ENCODE results near the gene CEBPA.
A peak's percentile ranks its signal among the peaks of the same experiment; 100 is the strongest.
"Not testable (repeated sequence)": the region's sequence is repeated elsewhere in the genome, so short reads cannot be mapped to it uniquely, and the experiment has no call there.

The CEBPA gene

DNA sequence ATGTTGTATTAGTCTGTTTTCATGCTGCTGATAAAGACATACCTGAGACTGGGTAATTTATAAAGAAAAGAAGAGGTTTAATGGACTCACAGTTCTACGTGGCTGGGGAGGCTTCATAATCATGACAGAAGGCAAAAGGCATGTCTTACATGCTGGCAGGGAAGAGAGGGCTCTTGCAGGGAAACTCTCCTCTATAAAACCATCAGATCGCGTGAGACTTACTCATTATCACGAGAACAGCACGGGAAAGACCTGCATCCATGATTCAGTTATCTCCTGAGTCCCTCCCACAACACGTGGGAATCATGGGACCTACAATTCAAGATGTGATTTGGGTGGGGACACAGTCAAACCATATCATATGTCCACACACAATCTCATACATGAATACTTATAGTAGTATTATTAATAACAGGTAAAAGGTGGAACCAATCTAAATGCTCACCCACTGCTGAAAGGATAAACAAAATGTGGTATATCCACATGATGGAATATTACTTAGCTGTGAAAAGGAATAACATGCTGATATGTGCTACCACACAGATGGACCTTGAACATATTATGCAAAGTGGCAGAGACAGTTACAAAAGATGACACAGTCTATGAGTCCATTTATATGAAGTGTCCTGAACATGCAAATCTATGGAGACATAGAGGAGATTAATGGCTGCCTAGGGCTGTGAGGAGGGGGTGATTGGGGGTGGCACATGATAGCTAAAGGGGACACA lies 20.9 kb upstream of the CEBPA start:
- DNase-seq, result no peak

DNA sequence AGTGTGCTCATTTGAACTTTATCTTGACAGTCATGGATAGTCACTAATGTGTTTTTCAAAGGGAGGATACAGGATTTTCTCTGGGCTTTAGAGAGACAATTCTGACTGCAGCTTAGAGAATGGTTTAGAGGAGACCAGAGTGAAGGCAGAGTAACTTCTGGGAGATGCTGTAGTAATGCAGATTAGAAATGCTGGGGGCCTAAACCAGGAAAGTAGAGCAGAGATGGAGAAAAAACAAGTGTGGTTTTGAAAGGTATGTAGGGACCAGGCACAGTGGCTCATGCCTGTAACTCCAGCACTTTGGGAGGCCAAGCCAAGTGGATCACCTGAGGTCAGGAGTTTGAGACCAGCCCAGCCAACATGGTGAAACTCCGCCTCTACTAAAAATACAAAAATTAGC lies 18.3 kb upstream of the CEBPA start:
- DNase-seq, result no peak

DNA sequence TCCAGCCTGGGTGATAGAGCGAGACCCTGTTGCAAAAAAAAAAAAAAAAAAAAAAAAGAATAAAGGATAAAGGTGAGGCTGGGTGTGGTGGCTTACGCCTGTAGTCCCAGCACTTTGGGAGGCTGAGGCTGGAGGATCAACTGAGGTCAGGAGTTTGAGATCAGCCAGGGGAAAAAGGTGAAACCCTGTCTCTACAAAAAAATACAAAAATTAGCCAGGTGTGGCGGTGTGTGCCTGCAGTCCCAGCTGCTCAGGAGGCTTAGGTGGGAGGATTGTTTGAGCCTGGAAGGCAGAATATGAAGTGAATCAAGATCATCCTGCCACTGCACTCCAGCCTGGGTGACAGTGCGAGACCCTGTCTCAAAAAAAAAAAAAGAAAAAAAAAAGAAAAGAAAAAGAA lies 15.7 kb upstream of the CEBPA start:
- DNase-seq, result not testable (repeated sequence)

DNA sequence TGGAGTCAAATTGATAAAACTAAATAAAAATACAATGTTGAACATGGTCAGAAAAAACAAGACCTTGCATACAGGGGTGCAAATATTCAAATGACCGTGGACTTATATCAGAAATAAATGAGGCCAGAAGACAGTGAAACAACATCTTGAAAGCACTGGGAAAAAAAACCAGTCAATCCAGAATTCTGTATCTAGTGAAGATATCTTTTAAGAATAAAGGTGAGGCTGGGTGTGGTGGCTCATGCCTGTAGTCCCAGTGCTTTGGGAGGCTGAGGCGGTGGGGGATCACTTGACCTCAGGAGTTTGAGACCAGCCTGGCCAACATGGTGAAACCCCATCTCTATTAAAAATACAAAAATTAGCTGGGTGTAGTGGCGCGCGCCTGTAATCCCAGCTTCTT lies 15.2 kb upstream of the CEBPA start:
- no peak for DNase-seq

DNA sequence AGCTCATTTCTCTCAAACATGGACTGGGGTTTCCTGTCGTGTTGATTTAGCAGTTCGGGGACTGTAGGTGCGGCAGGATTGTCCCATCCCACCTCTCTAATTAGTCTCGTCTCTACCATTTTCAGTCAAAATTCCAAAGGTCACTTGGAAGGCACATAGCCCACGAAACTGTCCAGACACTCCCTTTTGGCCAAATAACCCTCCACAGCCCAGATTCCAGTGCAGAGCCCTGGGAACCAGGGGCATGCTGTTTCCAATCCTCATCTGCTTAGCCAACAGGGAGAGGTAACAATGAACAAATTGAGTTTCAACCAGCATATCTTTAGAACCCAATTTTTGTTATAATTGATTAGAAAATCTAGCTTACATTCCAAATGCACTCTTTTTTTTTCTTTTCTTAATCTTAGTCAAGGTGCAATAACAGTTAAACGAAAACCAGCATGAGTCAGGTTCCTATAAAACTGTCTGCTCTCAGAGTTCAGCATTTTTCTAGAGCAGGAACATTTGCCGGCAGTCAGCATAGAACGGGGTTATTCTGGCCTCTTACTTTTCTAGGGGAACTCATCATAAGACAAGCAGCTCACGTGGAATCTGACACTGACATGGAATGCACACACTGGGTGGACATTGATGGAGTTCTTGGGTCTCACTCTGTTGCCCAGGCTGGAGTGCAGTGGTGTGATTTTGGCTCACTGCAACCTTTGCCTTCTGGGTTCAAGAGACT lies 14.4 kb upstream of the CEBPA start:
- no peak for DNase-seq

DNA sequence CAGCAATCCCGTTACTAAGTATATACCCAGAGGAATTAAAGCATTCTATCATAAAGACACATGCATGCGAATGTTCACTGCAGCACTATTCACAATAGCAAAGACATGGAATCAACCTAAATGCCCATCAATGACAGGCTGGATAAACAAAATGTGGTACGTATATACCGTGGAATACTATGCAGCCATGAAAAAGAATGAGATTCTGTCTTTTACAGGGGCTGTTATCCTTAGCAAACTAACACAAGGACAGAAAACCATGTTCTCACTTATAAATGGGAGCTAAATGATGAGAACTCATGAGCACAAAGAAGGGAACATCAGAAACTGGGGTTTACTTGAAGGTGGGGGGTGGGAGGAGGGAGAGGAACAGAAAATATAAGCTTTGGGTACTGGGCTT lies 10.5 kb upstream of the CEBPA start:
- not testable (repeated sequence) for DNase-seq

DNA sequence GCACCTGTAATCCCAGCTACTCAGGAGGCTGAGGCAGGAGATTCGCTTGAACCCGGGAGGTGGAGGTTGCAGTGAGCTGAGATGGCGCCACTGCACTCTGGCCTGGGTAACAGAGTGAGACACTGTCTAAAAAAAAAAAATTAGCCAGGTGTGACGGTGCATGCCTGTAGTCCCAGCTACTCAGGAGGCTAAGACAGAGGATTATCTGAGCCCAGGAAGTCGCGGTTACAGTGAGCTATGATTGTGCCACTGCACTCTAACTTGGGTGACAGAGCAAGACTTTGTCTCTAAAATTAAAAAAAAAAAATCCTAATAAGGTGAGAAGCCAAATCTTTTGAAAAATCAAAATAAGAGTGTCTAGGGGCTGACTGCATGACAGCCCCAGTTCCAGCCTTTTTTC lies 9.7 kb upstream of the CEBPA start:
- DNase-seq, result no peak

DNA sequence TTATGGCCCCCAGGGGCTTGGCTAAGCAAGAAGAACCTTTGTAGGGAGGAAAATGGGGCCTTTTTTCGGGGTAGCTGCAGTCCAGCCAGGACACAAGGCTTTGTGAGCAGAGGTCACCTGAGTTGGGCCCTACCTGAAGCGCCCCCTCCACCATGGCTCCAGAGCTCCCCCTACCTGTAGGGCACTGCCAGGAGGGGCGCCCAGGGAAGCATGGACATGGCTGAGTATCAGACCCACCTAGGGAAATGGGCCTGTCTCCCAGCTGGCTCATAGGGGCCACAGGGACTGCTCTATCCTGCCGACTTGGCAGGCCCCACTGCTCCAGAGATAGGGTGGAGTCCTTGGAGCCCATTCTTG lies 9.0 kb upstream of the CEBPA start:
- no peak for DNase-seq

DNA sequence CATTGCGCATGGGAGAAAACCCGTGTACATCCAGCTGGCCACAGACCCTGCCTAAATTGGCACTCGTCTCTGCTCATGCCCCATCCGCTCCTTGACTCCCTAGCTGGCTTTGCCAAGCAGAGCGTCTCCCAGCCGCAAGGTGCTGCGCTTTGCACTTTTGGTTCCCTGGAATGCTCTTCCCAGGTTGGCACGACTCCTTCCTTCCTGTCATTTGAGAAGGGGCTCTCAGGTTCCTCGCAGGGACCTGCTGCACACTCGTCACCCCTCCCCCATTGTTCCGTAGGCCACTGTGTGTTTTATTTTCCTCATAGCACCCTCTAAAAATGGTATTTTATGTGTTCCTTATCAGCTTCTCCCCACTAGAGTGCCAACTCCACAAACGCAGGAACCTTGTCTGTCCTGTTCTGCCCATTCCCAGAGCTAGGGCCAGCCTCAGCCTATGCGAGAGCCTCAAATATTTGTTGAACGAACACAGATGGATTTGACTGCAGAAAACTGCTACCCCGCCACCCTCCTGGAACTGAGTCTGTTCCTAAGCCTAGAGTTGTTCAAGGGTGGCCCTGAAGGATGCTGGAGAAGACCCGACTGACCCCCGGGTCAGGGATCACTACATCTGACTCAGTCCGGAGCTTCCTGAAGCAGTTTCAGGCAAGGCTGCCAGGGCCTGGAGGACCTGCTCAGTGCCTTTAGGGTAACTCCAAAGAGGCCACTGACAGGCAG lies 8.4 kb upstream of the CEBPA start:
- no peak for DNase-seq

DNA sequence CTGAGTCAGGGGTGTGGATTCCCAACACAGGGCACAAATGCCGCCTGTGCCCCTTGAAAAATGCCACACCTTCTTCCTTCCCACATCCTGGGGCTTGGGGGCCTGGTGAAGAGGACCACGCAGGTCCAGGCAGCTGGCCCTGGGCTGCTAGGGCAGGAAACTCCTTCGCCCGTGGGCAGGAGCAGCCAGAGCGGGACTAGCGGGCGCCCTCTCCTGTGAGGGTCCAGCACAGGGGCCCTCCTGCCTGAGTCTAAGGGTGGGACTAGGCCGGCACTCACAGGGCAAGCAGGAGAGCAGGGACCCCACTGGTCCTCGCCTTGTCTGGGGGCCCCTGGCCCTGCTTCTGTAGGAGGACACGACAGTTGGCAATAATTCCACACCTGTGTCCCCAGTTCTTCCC lies 7.5 kb upstream of the CEBPA start:
- DNase-seq, result no peak

DNA sequence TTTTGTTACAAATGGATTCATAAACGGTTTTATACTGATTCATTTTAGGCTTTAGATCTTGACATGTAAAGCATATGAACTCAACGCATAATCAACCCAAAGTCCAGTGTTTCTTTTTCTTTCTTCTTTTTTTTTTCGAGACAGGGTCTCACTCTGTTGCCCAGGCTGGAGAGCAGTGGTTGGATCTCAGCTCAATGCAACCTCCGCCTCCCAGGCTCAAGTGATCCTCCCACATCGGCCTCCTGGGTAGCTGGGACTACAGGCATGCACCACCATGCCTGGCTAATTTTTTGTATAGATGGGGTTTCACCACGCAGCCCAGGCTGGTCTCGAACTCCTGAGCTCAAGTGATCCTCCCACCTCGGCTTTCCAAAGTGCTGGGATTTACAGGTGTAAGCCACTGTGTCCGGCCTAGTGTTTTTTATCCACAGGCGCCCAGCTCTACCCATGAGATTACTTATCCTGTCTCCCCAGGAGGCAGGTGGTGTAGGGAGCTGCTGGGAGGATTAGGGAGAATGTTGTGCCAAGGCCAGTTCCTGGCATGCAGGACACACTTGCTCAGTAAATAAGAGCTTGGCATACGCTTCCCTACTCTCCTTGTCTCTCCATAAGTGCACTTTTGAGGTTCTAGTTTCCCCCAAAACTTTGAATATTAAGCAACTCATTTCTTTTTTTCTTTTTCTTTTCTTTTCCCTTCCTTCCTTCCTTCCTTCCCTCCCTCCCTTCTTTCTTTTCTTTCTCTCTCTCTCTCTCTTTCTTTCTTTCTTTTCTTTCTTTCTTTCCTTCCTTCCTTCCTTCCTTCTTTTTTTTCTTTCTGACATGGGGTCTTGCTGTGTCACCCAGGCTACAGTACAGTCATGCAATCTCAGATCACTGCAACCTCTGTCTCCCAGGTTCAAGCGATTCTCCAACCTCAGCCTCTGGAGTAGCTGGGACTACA lies 4.8 kb upstream of the CEBPA start:
- no peak for DNase-seq

DNA sequence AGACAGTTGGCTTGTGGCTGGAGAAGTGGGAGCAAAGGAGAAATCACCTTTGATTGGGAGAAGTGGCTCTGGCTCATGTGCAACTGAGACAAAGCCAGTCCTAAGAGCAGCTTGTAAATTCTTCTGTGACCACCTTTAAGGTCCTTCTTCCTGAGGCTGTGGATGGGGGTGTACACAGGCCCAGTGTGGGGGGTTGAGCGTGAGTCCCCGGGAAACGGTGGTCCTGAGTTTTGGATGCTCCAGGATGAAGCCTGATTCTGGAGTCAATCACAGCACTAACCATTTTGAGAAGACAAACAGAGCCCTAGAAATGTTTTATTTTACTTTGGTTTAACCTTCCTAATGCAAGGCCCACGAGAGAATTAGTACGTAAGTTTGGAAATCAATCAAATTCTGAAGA lies 3.9 kb upstream of the CEBPA start:
- DNase-seq, result no peak

DNA sequence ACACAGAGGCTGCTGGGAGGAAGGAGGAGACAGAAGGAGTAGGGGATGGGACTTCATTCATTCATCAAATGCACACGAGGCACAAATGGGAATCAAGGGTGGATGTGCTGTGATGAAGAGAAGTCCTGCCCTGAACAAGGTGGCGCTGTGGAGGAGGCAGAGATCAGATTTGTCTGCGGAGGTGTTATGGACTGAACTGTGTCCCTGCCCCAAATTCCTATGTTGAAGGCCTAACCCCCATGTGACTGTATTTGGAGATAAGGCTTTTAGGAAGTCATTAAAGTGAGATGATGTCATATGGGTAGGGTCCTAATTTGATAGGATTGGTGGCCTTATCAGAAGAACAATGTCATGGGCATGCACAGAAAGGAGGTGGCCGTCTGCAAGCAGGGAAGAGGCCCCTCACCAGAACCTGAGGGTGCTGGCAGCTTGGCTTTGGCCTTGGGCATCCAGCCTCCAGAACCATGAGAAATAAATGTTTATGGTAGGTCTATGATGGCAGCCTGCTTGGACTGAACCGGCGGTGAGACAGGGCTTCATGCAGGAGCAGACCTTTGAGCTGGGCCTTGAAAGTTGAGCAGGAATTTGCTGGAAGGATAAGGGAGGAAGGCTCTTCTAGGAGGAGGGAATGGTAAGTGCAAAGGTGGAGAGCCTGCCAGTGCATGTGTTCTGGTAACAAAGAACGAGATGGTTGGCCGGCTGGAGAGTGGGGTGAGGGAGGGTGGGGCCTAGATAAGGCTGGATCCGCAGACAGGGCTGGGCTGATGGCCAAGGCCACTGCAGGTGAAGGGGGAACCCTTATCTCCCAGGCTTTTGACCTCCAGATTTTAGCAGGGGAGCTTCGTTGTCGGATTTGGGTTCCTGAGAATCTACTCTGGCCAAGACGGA lies 2.7 kb upstream of the CEBPA start:
- DNase-seq, result no peak

DNA sequence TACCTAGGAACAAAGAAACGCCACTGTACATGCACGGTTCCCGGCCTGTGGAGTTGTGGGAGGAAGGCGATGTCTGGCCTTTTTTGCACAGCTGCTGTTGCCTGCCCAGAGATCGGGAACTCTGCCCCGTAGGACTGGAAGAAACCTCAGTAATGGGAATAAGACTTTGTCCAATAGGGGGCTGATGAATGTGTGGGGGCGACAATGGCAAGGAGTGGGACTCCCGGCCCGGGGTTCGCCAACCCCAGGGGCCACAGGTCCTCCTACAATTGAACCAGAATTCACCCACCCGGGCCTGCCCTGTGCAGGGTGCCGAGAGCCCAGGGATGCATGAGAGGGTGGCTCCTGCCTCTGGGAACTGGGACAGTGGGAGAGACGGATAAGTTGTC lies 2.0 kb upstream of the CEBPA start:
- no peak for DNase-seq

DNA sequence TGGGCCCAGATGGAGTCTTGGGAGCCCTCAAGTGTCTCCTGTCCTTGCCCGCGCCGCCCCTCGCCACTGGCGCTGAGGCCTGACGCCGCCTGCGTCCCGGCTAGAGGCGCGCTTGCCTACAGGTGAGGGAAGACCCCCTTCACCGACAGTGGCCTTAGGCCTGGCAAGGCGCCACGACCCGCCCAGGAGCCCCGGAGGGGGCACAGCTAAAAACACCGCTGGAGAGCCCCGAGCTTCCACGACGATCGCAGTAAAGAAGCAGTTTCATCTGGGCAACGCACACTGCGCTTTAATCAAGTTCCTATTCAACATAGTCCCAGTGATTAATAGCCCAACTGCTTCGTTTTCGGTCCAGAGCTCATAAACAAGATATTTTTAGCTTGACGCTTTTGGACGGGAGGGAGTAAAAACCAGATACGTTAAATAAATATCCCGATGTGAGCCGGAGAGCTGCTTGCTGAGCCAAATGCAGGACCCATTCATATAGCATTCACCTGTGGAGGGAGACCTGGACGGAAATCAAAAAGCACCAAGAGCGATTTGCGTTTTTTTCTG lies 1.5 kb upstream of the CEBPA start:
- no peak for DNase-seq

DNA sequence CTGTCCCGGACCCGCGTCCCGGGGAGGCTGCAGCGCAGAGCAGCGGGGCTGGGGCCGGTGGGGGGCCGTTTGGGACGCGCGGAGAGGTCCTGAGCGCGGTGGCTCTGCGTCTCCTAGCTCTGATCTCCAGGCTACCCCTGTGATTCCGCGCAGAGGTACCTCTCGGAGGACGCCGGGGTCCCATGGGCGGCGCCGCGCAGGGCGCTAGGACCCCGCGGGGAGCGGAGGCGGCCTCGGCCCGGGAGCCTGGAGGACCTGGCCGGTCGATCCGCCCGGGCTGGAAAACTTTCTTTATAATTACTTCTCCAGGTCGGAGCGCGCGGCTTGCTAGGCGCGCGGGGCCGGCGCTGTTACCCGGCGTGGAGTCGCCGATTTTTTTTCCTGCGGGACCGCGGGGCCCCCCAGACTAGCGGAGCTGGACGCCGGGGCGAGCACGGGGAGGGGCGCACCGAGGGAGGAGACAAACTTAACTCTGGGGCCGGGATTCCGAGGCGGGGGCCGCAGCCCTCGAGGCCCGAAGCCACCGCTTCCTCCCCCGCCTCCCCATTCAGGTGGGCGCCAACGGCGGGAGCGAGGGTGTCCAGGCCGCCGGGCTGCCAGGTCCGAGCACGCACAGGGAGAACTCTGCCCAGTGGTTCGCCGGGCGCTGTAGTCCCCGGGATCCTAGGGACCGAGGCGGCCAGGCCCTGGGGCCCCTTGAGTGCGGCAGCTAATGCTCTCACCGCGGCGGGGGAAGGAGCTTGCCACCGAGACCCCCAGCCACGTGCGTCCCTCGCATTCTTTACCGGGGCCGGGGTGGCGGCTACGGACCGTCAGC lies 848 bp upstream of the CEBPA start:
- peak; percentile 34 for DNase-seq

DNA sequence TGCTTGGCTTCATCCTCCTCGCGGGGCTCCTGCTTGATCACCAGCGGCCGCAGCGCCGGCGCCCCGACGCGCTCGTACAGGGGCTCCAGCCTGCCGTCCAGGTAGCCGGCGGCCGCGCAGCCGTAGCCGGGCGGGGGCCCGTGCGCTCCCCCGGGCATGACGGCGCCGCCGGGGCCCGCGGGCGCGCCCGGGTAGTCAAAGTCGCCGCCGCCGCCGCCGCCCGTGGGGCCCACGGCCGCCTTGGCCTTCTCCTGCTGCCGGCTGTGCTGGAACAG lies 497 bp downstream of the CEBPA start:
- DNase-seq, result no peak

DNA sequence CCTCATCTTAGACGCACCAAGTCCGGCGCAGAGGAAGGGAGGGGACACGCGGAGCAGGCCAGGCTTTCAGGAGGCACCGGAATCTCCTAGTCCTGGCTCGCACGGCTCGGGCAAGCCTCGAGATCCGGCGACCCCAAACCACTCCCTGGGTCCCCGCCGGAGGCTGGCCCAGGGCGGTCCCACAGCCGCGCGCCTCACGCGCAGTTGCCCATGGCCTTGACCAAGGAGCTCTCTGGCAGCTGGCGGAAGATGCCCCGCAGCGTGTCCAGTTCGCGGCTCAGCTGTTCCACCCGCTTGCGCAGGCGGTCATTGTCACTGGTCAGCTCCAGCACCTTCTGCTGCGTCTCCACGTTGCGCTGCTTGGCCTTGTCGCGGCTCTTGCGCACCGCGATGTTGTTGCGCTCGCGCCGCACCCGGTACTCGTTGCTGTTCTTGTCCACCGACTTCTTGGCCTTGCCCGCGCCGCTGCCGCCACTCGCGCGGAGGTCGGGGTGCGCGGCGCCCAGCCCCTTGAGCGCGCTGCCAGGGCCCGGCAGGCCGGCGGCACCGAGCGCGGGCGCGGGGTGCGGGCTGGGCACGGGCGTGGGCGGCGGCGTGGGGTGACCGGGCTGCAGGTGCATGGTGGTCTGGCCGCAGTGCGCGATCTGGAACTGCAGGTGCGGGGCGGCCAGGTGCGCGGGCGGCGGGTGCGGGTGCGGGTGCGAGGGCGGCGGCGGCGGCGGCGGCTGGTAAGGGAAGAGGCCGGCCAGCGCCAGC lies 1.0 kb downstream of the CEBPA start:
- no peak for DNase-seq

DNA sequence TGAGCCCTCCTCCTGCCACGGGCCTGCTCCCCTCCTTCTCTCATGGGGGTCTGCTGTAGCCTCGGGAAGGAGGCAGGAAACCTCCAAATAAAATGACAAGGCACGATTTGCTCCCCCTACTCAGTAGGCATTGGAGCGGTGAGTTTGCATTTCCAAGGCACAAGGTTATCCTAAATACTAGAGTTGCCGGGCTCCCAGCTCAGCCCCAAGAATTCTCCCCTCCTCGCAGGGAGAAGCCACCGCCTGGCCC lies 1.5 kb downstream of the CEBPA start:
- DNase-seq, result no peak

DNA sequence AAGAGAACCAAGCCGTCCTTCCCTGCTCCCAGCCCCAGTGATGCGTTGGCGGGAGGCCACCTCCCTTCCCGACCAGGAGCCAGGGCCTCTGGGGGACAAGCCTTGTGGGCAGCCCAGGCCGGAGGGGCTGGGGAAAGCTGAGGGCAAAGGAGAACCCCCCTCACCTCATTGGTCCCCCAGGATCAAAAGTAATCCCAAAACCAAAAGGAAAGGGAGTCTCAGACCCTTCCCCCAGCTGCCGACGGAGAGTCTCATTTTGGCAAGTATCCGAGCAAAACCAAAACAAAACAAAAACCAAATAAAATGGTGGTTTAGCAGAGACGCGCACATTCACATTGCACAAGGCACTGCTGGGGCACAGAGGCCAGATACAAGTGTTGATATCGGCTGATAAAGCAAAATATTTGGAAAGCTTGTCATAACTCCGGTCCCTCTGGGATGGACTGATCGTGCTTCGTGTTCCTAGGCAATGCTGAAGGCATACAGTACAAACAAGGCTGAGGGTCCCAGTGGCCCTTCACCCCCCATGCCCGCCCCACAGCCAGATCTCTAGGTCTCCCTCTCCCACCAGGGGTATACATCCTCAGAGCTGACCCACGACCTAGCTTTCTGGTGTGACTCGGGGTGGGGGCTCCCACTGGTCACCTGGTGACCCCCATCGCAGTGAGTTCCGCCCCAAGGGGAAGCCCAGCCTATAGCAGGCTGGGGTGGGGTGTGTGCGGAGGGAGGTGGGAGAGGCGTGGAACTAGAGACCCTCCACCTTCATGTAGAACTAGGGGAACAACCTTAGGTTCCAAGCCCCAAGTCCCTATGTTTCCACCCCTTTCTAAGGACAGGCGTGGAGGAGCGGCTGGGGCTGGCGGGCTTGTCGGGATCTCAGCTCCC lies 2.1 kb downstream of the CEBPA start:
- DNase-seq, result no peak

Measured in NCI-H345 (cell line).